H1 (cell line): ENCODE measurements around the gene DEFB128. TPM values are rescaled to one million over a fixed set of nuclear protein-coding genes. Genes with fewer than 3 reads are reported as not detected.

Experiments used
- CTCF ChIA-PET: fragments of 300-600 bp; sonication (Branson Sonifier 250); formaldehyde crosslinking; loops from one replicate; lab custom pipeline; 2021; ENCODE audit not compliant: partially characterized antibody; lab: Charles Lee
- POLR2A ChIA-PET: fragments of 300-600 bp; sonication (Branson Sonifier 250); formaldehyde crosslinking; loops from one replicate; lab custom pipeline; 2021; ENCODE audit warnings: inconsistent platforms; ENCODE audit not compliant: partially characterized antibody; lab: Charles Lee
- DNase-seq, 2 experiments: peaks; one replicate each; pipeline versions ENCODE4 v3.0.0 to v3.0.0-alpha.2; 2010 to 2022; ENCODE audit warnings: low spot score in 2 of 2, low read depth in 1 of 2, mixed read lengths in 1 of 2
- FAIRE-seq: peaks from 2 replicates; lab custom pipeline; 2011; peaks lifted over from hg19 to GRCh38; lab: Jason Lieb, UNC
- H2AFZ ChIP-seq: 2 replicates; pipeline ENCODE4 v1.8.1; 2012; ENCODE audit warnings: low read length, inconsistent platforms
- H2AK5ac ChIP-seq: 2 replicates; pipeline ENCODE4 v1.6.1; 2013; ENCODE audit warnings: low read depth, low read length
- H2BK120ac ChIP-seq: replicated peaks from 2 replicates; pipeline ENCODE3; 2013; ENCODE audit warnings: low read depth, low read length, inconsistent platforms
- H2BK12ac ChIP-seq: 2 replicates; pipeline ENCODE4 v1.6.1; 2013; ENCODE audit warnings: low read depth, low read length
- H2BK15ac ChIP-seq: 2 replicates; pipeline ENCODE4 v1.6.1; 2013; ENCODE audit warnings: low read length
- H2BK20ac ChIP-seq: 2 replicates; pipeline ENCODE4 v1.6.1; 2013; ENCODE audit warnings: low read length
- H2BK5ac ChIP-seq: 2 replicates; pipeline ENCODE4 v1.6.1; 2013; ENCODE audit warnings: low read depth, low read length
- H3K14ac ChIP-seq: 2 replicates; pipeline ENCODE4 v1.6.1; 2013; ENCODE audit warnings: inconsistent platforms; ENCODE audit not compliant: insufficient read length
- H3K18ac ChIP-seq: 2 replicates; pipeline ENCODE4 v1.6.1; 2013; ENCODE audit warnings: low read length; ENCODE audit errors: extremely low read depth
- H3K23ac ChIP-seq: 2 replicates; pipeline ENCODE4 v1.6.1; 2013; ENCODE audit warnings: inconsistent platforms; ENCODE audit not compliant: insufficient read length
- H3K23me2 ChIP-seq: 2 replicates; pipeline ENCODE4 v1.6.1; 2013; ENCODE audit warnings: low read depth, low read length
- H3K27ac ChIP-seq: 2 replicates; pipeline ENCODE4 v1.6.1; 2011; ENCODE audit warnings: low read depth, low read length, inconsistent platforms
- H3K27me3 ChIP-seq, 4 experiments: replicated peaks in 1 of 4; 1 replicate in 1 of 4; 2 replicates in 3 of 4; pipeline versions ENCODE4 v1.6.1 to v1.8.1; 2011 to 2013; ENCODE audit warnings: low read length in 3 of 4, mild to moderate bottlenecking in 3 of 4, inconsistent platforms in 2 of 4, mixed read lengths in 2 of 4, moderate library complexity in 1 of 4; ENCODE audit not compliant: control insufficient read depth in 3 of 4, insufficient read depth in 3 of 4; ENCODE audit errors: extremely low read depth in 1 of 4
- H3K36me3 ChIP-seq, 4 experiments: 2 replicates each; pipeline versions ENCODE4 v1.6.1 to v1.8.1; 2011 to 2013; ENCODE audit warnings: mild to moderate bottlenecking in 4 of 4, low read length in 3 of 4, moderate library complexity in 2 of 4, control low read depth in 1 of 4, inconsistent platforms in 1 of 4; ENCODE audit not compliant: insufficient read depth in 4 of 4, control insufficient read depth in 2 of 4
- H3K4ac ChIP-seq: replicated peaks from 2 replicates; pipeline ENCODE3; 2013; ENCODE audit warnings: low read length, low read depth, mixed read lengths, inconsistent platforms; ENCODE audit not compliant: insufficient read length
- H3K4me1 ChIP-seq, 4 experiments: replicated peaks in 1 of 4; 1 replicate in 1 of 4; 2 replicates in 3 of 4; pipeline versions ENCODE4 v1.6.1 to v1.8.1; 2011 to 2013; ENCODE audit warnings: low read length in 3 of 4, inconsistent platforms in 2 of 4, mixed read lengths in 1 of 4; ENCODE audit not compliant: insufficient read depth in 4 of 4, control insufficient read depth in 3 of 4
- H3K4me2 ChIP-seq, 2 experiments: 2 replicates each; pipeline versions ENCODE4 v1.6.1 to v1.8.1; 2011 to 2013; ENCODE audit warnings: low read depth in 2 of 2, low read length in 2 of 2, control low read depth in 1 of 2, inconsistent platforms in 1 of 2, mild to moderate bottlenecking in 1 of 2; ENCODE audit not compliant: insufficient read depth in 1 of 2
- H3K4me3 ChIP-seq, 4 experiments: fragments of 200-600, 300-600 bp in 1 of 4; sonication (generic), shearing (Covaris generic), sonication (Bioruptor Twin) in 1 of 4; 2 replicates each; pipeline versions ENCODE4 v1.5.1 to v1.8.1; 2011 to 2016; ENCODE audit warnings: low read length in 4 of 4, low read depth in 3 of 4, control low read depth in 2 of 4, inconsistent platforms in 2 of 4, mild to moderate bottlenecking in 2 of 4, mixed read lengths in 1 of 4, moderate library complexity in 1 of 4; ENCODE audit not compliant: insufficient read depth in 2 of 4; ENCODE audit errors: extremely low read depth in 1 of 4
- H3K56ac ChIP-seq: replicated peaks from 2 replicates; pipeline ENCODE3; 2013; ENCODE audit warnings: low read depth, mild to moderate bottlenecking, mixed read lengths, low read length, inconsistent platforms; ENCODE audit not compliant: insufficient read length
- H3K79me1 ChIP-seq: 2 replicates; pipeline ENCODE4 v1.6.1; 2013; ENCODE audit warnings: low read depth, low read length, control low read depth
- H3K79me2 ChIP-seq, 2 experiments: 2 replicates each; pipeline versions ENCODE4 v1.6.1 to v1.8.1; 2012 to 2013; ENCODE audit warnings: low read length in 2 of 2, mild to moderate bottlenecking in 2 of 2, inconsistent platforms in 1 of 2; ENCODE audit not compliant: insufficient read depth in 2 of 2, control insufficient read depth in 1 of 2
- H3K9ac ChIP-seq, 4 experiments: replicated peaks in 1 of 4; 1 replicate in 1 of 4; 2 replicates in 3 of 4; pipeline versions ENCODE4 v1.6.1 to v1.8.1; 2011 to 2013; ENCODE audit warnings: low read depth in 3 of 4, low read length in 3 of 4, control low read depth in 2 of 4, mild to moderate bottlenecking in 2 of 4, moderate library complexity in 2 of 4, inconsistent platforms in 1 of 4; ENCODE audit errors: extremely low read depth in 1 of 4
- H3K9me3 ChIP-seq, 2 experiments: 2 replicates each; pipeline versions ENCODE4 v1.6.1 to v1.8.1; 2012 to 2013; ENCODE audit warnings: mild to moderate bottlenecking in 2 of 2, moderate library complexity in 2 of 2, control low read depth in 1 of 2, inconsistent platforms in 1 of 2, low read depth in 1 of 2, low read length in 1 of 2, mixed read lengths in 1 of 2; ENCODE audit not compliant: insufficient read depth in 2 of 2
- H4K20me1 ChIP-seq, 2 experiments: replicated peaks in 1 of 2; 2 replicates each; pipeline versions ENCODE3 to v1.8.1; 2011 to 2013; ENCODE audit warnings: inconsistent platforms in 2 of 2, low read length in 2 of 2, mild to moderate bottlenecking in 1 of 2; ENCODE audit not compliant: insufficient read depth in 2 of 2, control insufficient read depth in 1 of 2
- H4K5ac ChIP-seq: 2 replicates; pipeline ENCODE4 v1.6.1; 2013; ENCODE audit warnings: low read length, low read depth, mixed read lengths, inconsistent platforms; ENCODE audit not compliant: insufficient read length
- H4K8ac ChIP-seq: 2 replicates; pipeline ENCODE4 v1.8.0; 2013; ENCODE audit warnings: mild to moderate bottlenecking, moderate library complexity, low read length, inconsistent platforms; ENCODE audit not compliant: insufficient read depth; ENCODE audit errors: extremely low read depth
- H4K91ac ChIP-seq: replicated peaks from 2 replicates; pipeline ENCODE3; 2013; ENCODE audit warnings: low read length, mixed read lengths, inconsistent platforms; ENCODE audit not compliant: insufficient read length
- CHD1 ChIP-seq: IDR thresholded peaks from 2 replicates; pipeline ENCODE4 v1.6.1; 2012; ENCODE audit warnings: low read depth, low read length, improper control_type of control experiment
- E2F6 ChIP-seq: IDR thresholded peaks from 2 replicates; pipeline ENCODE4 v1.6.1; 2012; ENCODE audit warnings: inconsistent platforms
- KDM1A ChIP-seq: fragments of 200-600, 300-600 bp; sonication (generic); IDR thresholded peaks from 2 replicates; pipeline ENCODE4 v1.7.1; 2016; ENCODE audit warnings: mild to moderate bottlenecking, low read length, borderline replicate concordance
- RBBP5 ChIP-seq: IDR thresholded peaks from 2 replicates; pipeline ENCODE4 v1.7.1; 2012; ENCODE audit warnings: low read depth, mild to moderate bottlenecking, inconsistent platforms, low read length, moderate library complexity, borderline replicate concordance
- SIRT6 ChIP-seq: IDR thresholded peaks from one replicate; pipeline ENCODE4 v1.7.1; 2012; ENCODE audit warnings: low read length, inconsistent platforms
- WGBS, 2 experiments: shearing (Covaris generic) in 1 of 2; methylation state at CpG; one replicate each; pipeline versions ENCODE4 v1.1.6 to v1.1.7; 2013 to 2015; ENCODE audit warnings: low lambda C conversion rate in 2 of 2, mixed read lengths in 2 of 2, inconsistent platforms in 1 of 2, low coverage in 1 of 2, missing lambda C conversion rate in 1 of 2; ENCODE audit not compliant: insufficient replicate concordance in 2 of 2, insufficient coverage in 1 of 2, insufficient read length in 1 of 2; ENCODE audit errors: extremely low coverage in 1 of 2, missing lambda C conversion rate in 1 of 2; 5-methylcytosine and 5-hydroxymethylcytosine counted together
- polyA plus RNA-seq, 7 experiments: library from polyadenylated mRNA; depleted of rRNA in 3 of 7; stranded (reverse) in 5 of 7; unstranded in 2 of 7; fragments of >200 nt in 5 of 7; fragments of 200-250 nt in 2 of 7; gene quantifications; 1 replicate in 5 of 7; 2 replicates in 1 of 7; 4 replicates in 1 of 7; pipeline versions ENCODE4 v1.2.1 to v1.2.3, GENCODE V29; 2011 to 2013; ENCODE audit warnings: missing spikeins in 2 of 7, mixed read lengths in 2 of 7
- total RNA-seq: library from RNA; stranded (reverse); fragmentation: NEBNext Ultra II Directional; extraction: Animal tissue kit (Norgen Biotek cat#: 25700); gene quantifications from 2 replicates; pipeline ENCODE4 v1.2.1, GENCODE V29; 2021

DEFB128 gene
- total and polyA plus RNA-seq, 2 of the 8 experiments (the other 6 are each of a cell fraction or from before 2014, with no cell fraction given), result not detected

- Histone ChIP-seq H3K23ac (no peak overlapping the region), H4K8ac (no peak overlapping the region), H3K79me2 (no peaks in the 10 kb centered on the region), H3K79me1 (no peaks in the 10 kb centered on the region), H4K5ac (no peak overlapping the region), H3K36me3 (no peaks in the 10 kb centered on the region), H3K4me1 (no peaks in the 10 kb centered on the region), H2BK20ac (no peak overlapping the region), H3K4me3 (no peak overlapping the region), H3K27ac (no peak overlapping the region), H3K9me3 (peaks cover 0 to 2% of the 10 kb centered on the region in 2 experiments; a peak in 2 of 4 replicates), H2AK5ac (no peak overlapping the region), H2BK12ac (no peak overlapping the region), H3K4me2 (no peak overlapping the region), H3K23me2 (no peaks in the 10 kb centered on the region), H3K9ac (no peak overlapping the region), H2BK120ac (no peak overlapping the region), H2BK15ac (no peak overlapping the region), H3K56ac (no peak overlapping the region), H3K18ac (no peak overlapping the region), H4K91ac (no peak overlapping the region), H4K20me1 (no peaks in the 10 kb centered on the region), H3K14ac (no peak overlapping the region), H3K4ac (no peak overlapping the region), H2BK5ac (no peak overlapping the region), H2AFZ (no peak overlapping the region), H3K27me3 (no peaks in the 10 kb centered on the region; a peak in 1 of 7 replicates)
- POLR2A ChIA-PET, result no interaction called here
- 81% methylated on average over 4 of the region's 4 CpGs; no CpG with 5 or more reads in 1 of the 2 experiments for WGBS, 2 experiments
- FAIRE-seq (no peak), DNase-seq (no peak)
- CTCF ChIA-PET, result interaction anchor here (1.3 kb wide), 1 partner anchor 29 kb away, joined by 3 read pairs; no protein-coding TSS in a partner anchor
- no peak for TF ChIP-seq CHD1
- TF ChIP-seq RBBP5, result no peak
- no peak for TF ChIP-seq E2F6
- no peak for TF ChIP-seq SIRT6
- no peak for TF ChIP-seq KDM1A
These were observed 48.0 kb upstream of the DEFB128 start for GRCh38 chr20:237489-237888.
